ENCODE results near the gene TMEM107.

GRCh38 chr17:8209907-8210760 lies 34.0 kb upstream of the TMEM107 start, which contains the start of gene AURKB:
- TF ChIP-seq POLR2A (IDR thresholded peaks at IDR 0.05): no peak
- TF ChIP-seq, protein P1, sequence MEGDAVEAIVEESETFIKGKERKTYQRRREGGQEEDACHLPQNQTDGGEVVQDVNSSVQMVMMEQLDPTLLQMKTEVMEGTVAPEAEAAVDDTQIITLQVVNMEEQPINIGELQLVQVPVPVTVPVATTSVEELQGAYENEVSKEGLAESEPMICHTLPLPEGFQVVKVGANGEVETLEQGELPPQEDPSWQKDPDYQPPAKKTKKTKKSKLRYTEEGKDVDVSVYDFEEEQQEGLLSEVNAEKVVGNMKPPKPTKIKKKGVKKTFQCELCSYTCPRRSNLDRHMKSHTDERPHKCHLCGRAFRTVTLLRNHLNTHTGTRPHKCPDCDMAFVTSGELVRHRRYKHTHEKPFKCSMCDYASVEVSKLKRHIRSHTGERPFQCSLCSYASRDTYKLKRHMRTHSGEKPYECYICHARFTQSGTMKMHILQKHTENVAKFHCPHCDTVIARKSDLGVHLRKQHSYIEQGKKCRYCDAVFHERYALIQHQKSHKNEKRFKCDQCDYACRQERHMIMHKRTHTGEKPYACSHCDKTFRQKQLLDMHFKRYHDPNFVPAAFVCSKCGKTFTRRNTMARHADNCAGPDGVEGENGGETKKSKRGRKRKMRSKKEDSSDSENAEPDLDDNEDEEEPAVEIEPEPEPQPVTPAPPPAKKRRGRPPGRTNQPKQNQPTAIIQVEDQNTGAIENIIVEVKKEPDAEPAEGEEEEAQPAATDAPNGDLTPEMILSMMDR (IDR thresholded peaks at IDR 0.05): no peak
- no peak for TF ChIP-seq POLR2AphosphoS5 (IDR thresholded peaks at IDR 0.05)
- no peak for TF ChIP-seq EP300 (IDR thresholded peaks at IDR 0.05)
